GM21447 (cell line): ENCODE data around the gene IARS2.
"Not testable (repeated sequence)": the region's sequence is repeated elsewhere in the genome, so short reads cannot be mapped to it uniquely, and the experiment has no call there.

Source experiments
- ATAC-seq: cut with Tn5 transposase; IDR thresholded peaks from one replicate; pipeline ENCODE4 v1.9.1; 2021; ENCODE audit not compliant: unreplicated experiment

The IARS2 gene

DNA sequence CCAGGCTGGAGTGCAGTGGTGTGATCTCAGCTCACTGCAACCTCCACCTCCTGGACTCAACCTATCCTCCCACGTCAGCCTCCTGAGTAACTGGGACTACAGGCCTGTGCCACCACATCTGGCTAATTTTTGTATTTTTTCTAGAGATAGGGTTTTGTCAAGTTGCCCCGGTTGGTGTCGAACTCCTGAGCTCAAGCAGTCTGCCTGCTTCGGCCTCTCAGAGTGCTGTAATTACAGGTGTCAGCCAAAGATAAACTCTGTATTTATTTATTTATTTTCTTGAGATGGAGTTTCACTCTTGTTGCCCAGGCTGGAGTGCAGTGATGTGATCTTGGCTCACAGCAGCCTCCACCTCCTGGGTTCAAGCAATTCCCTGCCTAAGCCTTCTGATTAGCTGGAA, 18.7 kb downstream of the IARS2 start:
- ATAC-seq, result not testable (repeated sequence)

DNA sequence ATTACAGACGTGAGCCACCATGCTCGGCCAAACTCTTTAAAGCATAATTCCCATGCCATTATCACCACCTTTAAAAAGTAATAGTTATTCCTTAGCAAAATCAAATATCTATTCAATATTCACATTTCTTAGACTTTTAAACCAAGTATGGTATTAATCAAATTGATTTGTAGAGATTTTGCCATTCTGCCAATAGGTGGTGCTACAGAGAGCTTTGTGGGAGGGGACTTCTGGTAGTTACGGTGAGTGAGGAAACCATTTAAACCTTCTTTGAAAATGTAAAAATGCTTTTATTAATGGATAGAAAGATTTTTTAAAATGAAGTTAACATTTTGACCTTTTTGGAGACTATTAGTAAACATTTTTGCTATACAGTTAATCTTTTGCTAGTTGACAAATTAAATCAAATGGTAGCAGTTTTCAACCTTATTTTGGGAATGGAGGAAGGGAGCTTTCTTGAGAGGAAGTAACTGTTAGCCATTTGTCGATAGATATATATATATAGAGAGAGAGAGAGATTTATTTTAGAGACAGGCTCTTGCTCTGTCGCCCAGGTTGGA, 19.3 kb downstream of the IARS2 start:
- ATAC-seq, result no peak

DNA sequence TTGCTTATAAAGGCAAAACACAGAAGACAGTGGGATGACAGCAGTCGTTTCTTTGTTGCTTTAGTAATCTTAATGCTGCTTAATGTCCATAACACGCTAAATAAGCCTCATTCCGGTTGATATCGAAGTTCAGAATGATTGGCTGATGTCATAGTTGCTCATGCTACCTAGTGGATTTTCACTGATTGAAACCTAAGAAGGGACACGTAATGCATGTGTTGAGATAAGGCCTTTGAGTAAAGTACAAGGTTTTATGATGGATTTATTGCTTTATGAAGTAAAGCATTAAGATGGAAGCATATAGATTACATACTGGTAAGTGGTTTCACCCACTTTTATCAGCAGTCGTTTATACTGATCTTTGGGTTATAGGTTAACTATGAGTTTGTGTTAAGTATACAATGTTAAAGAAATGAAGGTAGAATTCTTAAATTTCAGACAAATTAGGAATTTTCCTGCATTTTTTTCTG, 25.1 kb downstream of the IARS2 start:
- no peak for ATAC-seq

DNA sequence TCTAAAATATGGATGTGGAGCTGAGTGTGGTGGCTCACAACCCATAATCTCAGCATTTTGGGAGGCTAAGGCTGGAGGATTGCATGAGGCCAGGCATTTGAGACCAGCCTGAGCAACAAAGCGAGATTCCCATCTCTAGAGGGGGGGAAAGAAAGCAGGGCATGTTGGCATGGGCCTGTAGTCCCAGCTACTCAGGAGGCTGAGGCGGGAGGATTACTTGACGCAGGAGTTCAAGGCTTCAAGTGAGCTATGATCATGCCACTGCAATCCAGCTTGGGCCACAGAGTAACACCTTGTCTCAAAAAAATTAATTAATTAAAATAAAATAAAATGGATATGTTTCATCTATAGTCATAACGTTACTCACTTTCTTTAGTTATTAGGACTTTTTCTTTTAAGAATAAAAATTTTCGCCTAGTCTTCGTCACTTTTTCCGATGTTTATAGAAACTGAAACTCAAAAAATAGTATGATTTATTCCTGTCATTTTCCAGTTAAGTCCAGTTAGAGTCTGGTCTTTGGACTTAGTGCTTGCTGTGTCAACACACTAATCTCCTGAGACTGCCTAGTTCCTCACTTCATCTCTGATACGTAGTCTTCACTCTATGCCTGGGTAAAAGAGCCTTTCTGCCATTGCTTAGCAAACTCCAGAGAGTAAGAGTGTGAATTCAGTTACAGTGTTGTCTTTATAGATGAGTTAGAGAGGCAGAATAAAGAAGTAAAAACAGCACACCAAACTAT, 28.0 kb downstream of the IARS2 start:
- no peak for ATAC-seq

DNA sequence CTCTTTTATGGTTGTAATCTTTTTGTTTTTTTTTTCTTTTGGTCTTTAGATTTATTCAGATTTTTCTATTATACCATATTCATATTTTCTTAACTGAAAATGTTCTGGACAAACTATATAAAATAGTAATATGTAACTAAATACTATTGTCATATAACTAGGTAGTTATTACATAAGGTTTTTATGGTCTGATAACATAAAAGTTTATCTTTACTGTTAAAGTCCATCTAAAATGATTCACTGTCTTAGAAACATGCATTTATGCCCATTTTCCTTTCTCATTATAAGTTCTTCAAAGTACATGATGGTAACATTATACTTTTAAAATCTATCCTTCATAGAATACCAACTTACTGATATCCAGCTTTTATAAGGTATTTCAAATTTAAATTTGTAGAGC, 29.1 kb downstream of the IARS2 start:
- ATAC-seq, result no peak

DNA sequence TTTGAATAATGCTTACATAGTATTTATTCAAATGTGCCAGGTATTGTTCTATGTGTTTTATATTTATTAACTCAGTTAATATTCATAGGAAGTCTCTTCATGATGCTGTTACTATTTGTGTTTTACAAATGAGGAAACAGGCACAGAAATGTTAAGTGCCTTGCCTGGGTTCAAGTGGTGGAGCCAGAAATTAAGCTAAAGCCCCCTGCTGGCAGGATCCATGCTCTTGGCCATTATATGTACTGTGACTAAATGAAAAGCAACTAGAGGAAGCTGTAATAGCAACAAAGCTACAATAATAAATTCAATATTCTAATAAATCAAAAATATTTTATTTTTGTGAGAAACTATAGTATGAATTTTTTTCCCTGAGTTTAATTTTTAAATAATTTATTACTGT, 30.0 kb downstream of the IARS2 start:
- ATAC-seq, result peak; percentile 49

DNA sequence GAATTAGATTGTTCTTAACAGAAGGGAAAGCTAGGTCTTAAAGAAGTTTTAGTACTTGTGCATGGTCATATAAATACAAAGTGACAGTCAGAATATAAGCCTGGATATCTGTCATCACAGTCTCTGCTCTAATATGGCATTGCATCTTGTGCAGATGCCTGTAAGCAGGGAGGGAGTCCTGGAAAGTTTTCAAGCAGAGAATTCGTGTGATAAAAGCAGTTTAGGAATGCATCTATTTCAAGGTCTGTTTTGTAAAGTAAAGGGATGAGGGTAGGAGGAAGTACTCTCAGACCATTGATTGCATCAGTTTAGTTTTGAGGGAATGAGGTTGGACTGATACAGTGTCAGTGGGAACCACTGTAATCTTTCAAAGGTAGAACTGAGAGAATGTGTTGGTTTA, 30.6 kb downstream of the IARS2 start:
- ATAC-seq, result no peak

DNA sequence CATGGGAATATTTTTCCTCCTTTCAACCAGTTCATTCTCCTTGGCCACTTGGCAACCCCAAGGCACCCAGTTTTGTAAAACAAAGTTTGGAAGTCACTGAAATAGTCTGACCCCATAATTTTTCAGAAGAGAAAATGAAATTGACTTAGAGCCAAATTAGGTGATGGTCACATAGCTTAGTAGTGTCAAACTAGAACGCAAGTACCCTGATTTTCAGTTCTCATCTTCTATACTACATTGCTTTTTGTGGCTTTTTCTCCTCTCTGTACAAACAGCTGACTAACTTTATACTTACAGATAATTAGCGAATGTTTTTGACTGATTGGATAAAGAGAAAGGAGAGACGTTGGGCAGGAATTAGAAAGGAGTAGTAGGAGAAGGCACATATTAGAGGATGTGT, 33.1 kb downstream of the IARS2 start:
- ATAC-seq, result no peak

DNA sequence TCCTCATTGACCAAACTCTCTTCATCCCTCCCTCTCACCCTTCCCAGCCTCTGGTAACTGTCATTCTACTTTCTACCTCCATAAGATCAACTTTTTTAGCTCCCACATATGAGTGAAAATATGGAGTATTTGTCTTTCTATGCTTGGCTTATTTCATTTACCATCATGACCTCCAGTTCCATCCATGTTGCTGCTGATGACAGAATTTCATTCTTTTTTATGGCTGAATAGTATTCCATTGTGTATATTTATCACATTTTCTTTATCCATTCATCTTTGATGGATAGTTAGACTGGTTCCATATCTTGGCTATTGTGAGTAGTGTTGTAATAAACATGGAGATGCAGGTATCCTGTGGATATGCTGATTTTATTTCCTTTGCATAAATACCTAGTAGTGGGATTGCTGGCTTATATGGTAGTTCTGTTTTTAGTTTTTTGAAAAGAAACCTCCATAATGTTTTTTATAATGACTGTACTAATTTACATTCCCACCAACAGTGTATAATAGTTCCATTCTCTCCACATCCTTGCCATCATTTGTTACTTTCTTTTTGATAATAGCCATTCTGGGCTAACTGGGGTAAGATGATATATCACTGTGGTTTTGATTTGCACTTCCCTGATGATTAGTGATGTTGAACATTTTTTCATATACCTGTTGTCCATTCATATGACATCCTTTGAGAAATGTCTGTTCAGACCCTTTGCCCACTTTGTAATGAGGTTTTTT, 35.7 kb downstream of the IARS2 start:
- no peak for ATAC-seq

DNA sequence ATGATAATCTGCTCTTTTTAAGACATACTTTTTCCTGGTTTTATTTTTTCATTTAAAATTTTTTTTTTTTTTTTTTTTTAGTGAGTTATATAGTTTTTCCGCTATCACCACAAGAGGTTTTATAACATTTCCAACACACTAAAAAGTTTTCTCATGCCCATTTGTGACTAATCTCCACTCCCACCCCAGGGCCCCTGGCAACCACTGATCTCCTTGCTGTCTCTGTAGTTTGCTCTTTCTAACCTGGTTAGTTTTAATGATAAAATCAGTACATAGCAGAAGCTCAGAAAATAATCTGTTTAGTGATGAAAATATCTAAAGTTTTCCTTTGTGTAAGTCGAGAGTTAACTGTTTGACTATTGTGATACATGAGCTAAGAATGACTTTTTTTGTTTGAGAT, 41.8 kb downstream of the IARS2 start:
- no peak for ATAC-seq

DNA sequence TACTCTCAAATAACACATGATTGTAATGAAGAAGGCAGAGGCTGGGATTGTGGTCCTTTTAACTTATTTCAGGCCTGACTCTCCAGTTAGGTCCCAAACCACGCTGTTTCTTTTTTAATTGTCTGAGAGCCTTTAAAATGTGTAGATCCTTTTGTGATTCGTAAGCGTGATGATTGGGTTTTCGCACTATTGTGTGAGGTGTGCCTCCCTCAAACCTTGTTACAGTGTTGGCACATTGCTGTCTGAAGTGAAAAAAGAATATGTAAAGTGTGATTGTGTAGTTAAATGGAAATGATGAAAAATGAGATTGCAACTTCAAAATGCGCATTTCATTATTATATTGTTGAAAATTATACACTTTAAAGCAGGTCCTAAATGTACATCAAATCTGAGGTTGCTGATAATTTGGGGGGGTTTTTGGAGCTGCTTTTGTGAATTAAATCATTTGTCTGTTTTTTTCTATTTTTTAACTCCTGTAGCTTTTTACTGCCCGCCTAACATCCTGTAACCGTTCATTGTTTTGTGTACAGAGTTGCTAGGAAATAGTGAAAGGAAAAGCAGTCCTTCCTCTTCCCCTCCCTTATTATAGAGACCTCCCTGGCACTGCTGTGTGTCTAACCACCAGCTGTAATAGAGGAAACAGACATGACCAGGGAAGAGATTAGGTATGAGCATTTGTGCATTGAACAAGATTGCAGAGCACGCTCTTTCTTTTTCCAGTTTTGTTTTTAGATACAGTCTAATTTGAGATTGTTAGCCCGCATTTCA, 43.3 kb downstream of the IARS2 start:
- no peak for ATAC-seq

DNA sequence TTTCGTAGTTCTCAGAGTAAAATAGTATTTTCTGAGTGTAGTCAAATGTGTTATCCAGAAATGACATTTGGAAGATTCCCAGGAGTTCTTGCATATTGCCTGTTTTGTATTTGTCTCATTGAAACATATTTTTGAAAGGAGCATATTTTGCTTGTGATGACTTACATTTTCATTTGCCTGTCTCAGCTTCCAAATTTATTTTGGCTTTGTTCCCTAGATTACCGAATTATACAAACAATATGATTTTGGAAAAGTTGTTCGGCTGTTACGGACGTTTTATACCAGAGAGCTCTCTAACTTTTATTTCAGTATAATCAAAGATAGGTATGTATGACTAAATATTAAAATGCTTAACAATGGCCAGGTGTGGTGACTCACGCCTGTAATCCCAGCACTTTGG, 46.0 kb downstream of the IARS2 start:
- no peak for ATAC-seq

DNA sequence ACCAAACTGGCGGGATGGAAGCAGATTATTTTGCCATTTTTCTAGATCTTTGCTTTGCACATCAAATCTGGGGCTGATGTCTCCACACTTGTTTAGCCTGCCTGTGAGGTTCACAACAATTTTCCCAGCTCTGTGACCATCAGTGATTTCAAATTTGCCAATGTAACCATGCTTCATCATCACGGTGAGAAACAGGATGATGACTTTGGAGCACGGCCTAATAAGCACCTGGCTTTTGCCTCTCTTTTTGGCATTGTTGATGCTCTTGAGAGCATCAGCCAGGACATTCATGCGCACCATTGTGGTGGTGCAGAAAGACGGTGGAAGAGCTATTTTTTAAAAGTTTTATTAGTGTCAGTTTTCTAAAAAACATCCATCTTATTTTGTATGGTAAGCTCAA, 50.1 kb downstream of the IARS2 start:
- no peak for ATAC-seq

DNA sequence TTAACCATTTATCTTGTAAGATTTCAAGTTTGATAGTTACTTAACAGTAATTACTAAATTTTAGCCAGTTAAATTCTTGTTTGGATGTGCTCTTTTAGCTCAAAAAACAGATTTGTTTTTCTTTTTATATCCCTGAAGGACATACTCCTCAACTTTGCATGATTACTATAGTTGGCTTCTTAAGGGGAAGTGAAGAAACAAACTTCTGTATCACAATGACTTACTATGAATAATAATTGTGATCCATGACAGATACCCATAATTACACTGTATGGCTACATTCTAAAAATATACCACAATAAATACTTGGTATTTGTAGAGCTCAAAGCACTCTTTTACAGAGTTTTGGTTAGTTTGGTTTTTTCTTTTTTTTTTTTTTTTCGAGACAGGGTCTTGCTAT, 55.8 kb downstream of the IARS2 start:
- no peak for ATAC-seq

DNA sequence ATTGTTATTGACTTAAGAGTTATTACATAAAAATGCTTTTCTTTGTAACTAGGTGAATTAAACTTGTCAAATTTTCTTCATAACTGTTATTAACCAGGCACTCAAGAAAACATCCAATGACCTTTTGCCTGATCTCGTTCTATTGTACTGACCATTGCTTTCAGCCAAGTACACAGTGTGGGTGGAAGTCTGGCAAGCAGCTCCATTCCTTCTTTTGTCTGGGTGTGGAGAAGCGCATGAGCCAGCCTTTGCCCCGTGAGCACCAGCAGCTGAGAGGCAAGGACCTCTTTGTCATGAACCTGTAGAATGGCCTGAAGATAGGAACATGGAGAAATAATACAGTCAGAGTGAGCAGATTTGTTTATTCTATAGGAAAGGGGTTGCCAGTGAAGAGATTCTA, 57.5 kb downstream of the IARS2 start:
- no peak for ATAC-seq

DNA sequence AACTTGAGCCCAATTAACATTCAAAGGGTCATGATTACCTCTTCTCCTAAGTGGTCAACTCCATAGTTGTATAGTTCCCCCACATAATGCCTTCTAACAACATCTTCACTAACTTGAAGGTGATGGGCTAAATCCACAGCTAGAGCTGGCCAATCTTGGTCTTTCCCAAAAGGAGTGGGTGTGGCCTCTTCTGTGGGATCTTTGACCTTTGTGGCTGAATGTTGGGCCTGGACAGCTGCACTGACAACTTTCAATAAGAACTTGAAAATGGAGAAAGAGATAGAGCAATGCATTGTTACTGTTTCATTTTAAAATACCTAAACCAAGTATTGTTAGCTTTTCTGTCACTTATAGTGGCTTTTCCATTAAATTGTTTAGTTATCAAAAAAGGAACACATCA, 59.2 kb downstream of the IARS2 start:
- no peak for ATAC-seq

DNA sequence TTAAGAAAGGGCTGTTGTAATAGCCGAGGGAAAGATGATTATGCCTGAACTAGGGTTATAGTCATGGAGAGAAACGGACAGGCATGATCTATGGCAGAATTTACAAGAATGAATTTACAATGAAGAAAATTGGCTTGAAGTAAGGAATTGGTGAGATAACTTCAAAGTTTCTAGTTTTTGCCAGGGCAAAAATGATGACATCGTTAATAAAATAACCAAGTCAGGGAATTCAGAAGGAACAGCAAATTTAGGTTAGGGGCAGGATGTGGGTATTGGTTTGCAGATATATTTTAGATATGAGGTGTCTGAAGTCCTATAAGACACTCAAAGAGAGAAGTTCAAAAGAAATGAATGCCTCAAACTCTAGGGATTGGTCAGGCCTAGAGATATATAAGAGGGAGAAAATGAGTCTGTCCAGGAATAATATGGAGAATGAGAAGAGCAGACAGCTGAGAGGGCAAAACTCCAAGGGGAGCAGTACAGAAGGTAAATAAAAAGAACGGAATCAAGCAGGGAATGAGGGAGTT, 62.8 kb downstream of the IARS2 start:
- ATAC-seq, result no peak

DNA sequence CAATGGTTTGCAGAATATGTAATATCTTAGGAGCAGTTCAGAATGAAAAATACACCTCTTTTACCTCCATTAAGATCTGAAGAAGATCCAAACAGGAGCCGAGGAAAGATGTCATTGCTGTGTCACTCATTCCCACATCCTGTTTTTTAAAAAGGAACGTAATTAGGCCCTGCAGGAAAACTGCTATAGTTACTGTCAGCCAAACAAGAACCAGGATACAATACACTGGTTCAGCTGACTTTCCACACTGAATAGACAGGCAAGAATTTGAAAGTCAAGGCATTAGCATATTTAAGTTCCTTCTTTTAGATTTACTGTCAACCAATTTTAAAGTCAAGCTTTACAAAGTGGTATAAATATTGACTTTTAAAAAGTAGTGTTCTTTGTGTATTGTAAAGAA, 63.8 kb downstream of the IARS2 start:
- no peak for ATAC-seq

DNA sequence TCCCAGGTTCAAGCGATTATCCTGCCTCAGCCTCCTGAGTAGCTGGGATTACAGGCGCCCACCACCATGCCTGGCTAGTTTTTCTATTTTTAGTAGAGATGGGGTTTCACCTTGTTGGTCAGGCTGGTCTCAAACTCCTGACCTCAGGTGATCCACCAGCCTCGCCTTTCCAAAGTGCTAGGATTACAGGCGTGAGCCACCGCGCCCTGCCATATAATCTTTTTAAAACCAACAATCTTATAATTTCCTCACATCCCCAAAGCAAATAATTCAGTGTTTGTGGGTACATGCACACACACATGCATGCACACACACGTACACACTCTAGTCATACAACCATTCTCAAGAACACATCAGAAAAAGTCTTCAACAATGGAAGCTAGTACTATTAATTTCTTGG, 64.6 kb downstream of the IARS2 start:
- not testable (repeated sequence) for ATAC-seq

DNA sequence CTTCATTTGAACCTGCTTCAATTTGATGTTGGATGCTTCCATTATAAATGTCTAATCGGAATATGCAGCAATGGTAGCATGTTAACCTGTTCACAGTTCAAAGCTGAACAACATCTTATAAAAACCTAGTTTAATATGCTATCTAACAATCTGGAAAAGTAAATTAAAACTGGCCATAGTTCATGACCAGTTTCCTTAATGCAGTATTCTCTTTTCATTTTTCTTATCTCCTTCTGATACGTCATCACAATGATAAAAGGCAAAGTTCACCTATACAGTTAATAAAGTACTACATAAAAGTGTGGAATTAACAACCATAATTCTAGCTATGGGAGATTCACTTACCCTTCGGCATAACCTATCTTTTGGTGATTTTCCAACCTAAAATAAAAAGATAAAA, 65.1 kb downstream of the IARS2 start:
- no peak for ATAC-seq

DNA sequence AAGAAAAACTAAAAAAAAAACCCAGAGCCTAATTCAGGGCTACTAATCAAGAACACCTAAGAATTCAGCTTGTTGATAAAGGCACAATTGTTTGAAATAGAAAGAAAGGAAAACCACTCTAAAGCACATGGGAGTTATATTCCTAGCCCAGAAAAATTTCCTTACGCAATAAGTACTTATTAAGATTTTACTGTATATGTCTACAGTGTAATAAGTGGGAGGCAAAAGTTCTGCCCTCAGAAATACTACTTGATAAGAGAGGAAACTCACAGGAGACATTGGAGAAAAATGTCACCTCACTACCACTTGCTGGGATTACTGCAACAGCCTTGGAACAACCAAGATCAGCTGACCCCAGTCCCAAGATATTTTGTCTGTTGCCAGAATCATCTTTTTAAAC, 66.1 kb downstream of the IARS2 start:
- ATAC-seq, result no peak
